ENCODE data around the gene SRGAP1. TPM values are rescaled to one million over a fixed set of nuclear protein-coding genes. Genes with fewer than 3 reads are reported as not detected.

SRGAP1 gene
- polyA plus RNA-seq, 1 donor (not counting 4 experiments of a cell fraction or from before 2014, with no cell fraction given): 4.5 TPM

DNA sequence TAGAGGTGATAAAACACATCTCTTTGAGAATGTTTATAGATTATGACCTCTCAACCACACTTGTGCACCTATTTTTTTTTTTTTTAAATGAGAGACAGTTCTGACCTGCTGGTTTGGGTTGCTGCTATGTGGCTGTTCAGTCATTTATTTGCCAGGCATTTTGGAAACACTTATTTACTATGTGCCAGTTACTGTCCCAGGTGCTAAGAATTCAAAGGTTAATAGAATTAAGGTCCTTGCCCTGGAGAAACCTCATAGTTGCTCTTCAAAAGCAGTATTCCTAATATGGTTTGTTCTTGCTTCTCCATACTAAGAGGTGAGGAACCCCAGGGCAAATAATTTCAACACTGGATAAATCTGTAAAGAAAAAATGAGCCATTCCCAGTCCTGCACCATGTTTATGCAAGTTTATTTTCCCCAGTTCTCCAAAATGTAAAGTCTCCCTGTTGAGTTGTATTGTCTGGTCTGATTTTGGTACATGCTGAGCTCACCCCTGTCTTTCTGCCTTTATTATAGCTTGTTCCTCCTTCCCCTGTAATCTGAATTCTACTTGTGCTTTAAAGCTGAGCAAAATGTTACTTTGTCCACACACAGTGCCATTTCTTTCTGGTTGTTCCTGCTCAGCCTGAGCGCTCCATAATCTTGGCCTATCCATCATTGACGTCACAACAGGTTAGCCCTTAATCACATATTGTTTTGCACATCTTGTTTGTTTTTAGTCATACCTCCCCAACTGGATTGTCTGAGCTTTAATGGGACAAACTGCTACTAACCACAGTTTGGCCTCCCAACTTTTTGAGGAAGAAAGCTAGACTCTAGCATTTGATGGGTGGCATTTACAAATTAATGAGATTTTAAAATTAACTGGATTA lies 56.7 kb downstream of the SRGAP1 start:
- FAIRE-seq (no peak), DNase-seq (ENCODE audit: low read depth, low spot score) (no peak)
- Histone ChIP-seq H3K4me3 (ENCODE audit: control insufficient read depth in 2 of 3, extremely low read depth in 1 of 3, insufficient read depth in 2 of 3, low read depth in 1 of 3, low read length in 3 of 3) (no peak overlapping the region), H3K79me2 (ENCODE audit: control insufficient read depth, insufficient read depth, low read length) (peaks cover 51% of the 10 kb centered on the region), H3K9ac (ENCODE audit: control insufficient read depth, extremely low read depth, insufficient read depth, low read length) (no peak overlapping the region), H3K4me2 (ENCODE audit: control insufficient read depth, extremely low read depth, insufficient read depth, low read depth, low read length) (no peak overlapping the region), H3K9me1 (ENCODE audit: control insufficient read depth, extremely low read depth, insufficient read depth, low read length) (no peaks in the 10 kb centered on the region), H4K20me1 (ENCODE audit: control insufficient read depth, extremely low read depth, insufficient read depth, low read length) (no peaks in the 10 kb centered on the region), H2AFZ (ENCODE audit: control insufficient read depth, low read length) (no peak overlapping the region), H3K9me3 (ENCODE audit: control insufficient read depth, low read depth, low read length) (no peaks in the 10 kb centered on the region), H3K36me3 (ENCODE audit: control insufficient read depth in 2 of 2, extremely low read depth in 1 of 2, insufficient read depth in 2 of 2, low read length in 2 of 2) (no peaks in the 10 kb centered on the region), H3K27ac (ENCODE audit: control insufficient read depth, insufficient read depth, low read length) (no peak overlapping the region), H3K4me1 (ENCODE audit: control insufficient read depth, extremely low read depth, insufficient read depth, low read length) (peaks cover 10% of the 10 kb centered on the region), H3K27me3 (ENCODE audit: control insufficient read depth, extremely low read depth, insufficient read depth, low read length) (no peaks in the 10 kb centered on the region)
- TF ChIP-seq, protein P1, sequence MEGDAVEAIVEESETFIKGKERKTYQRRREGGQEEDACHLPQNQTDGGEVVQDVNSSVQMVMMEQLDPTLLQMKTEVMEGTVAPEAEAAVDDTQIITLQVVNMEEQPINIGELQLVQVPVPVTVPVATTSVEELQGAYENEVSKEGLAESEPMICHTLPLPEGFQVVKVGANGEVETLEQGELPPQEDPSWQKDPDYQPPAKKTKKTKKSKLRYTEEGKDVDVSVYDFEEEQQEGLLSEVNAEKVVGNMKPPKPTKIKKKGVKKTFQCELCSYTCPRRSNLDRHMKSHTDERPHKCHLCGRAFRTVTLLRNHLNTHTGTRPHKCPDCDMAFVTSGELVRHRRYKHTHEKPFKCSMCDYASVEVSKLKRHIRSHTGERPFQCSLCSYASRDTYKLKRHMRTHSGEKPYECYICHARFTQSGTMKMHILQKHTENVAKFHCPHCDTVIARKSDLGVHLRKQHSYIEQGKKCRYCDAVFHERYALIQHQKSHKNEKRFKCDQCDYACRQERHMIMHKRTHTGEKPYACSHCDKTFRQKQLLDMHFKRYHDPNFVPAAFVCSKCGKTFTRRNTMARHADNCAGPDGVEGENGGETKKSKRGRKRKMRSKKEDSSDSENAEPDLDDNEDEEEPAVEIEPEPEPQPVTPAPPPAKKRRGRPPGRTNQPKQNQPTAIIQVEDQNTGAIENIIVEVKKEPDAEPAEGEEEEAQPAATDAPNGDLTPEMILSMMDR (optimal IDR thresholded peaks at IDR 0.05 in 1 of 3, IDR thresholded peaks at IDR 0.05 in 1 of 3, conservative IDR thresholded peaks at IDR 0.05 in 1 of 3; ENCODE audit: extremely low read depth in 1 of 3, insufficient read depth in 2 of 3, low read length in 3 of 3): no peak
- no peak for TF ChIP-seq EZH2 (IDR thresholded peaks at IDR 0.05; ENCODE audit: low read length)
- dilution Hi-C loops (cut with MboI; ENCODE audit: extremely low pct_ligation_motif_present, low sequenced_read_pairs): no loop called here

DNA sequence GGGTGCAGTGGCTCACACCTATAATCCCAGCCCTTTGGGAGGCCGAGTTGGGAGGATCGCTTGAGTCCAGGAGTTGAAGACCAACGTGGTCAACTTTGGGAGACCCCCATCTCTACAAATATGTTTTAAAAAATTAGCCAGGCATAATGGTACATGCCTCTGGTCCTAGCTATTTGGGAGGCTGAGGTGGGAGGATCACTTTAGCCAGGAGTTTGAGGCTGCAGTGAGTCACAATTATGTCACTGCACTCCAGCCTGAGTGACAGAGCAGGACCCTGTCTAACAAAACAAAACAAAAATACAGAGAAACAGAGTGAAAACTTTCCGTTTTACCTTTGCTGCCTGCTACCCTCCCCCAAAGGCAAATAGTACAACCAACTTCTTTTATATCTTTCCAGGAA lies 60.2 kb downstream of the SRGAP1 start:
- no peak for DNase-seq (ENCODE audit: low read depth, low spot score)

More for the DNA sequence above, 60.2 kb downstream of the SRGAP1 start:
- Histone ChIP-seq H3K9ac (ENCODE audit: control insufficient read depth, extremely low read depth, insufficient read depth, low read length) (no peak overlapping the region), H2AFZ (ENCODE audit: control insufficient read depth, low read length) (no peak overlapping the region), H3K4me2 (ENCODE audit: control insufficient read depth, extremely low read depth, insufficient read depth, low read depth, low read length) (peak overlapping the region; percentile 22), H3K79me2 (ENCODE audit: control insufficient read depth, insufficient read depth, low read length) (peaks cover 60% of the 10 kb centered on the region), H3K4me1 (ENCODE audit: control insufficient read depth, extremely low read depth, insufficient read depth, low read length) (peaks cover 13% of the 10 kb centered on the region), H3K4me3 (ENCODE audit: control insufficient read depth in 2 of 3, extremely low read depth in 1 of 3, insufficient read depth in 2 of 3, low read depth in 1 of 3, low read length in 3 of 3) (no peak overlapping the region), H4K20me1 (ENCODE audit: control insufficient read depth, extremely low read depth, insufficient read depth, low read length) (no peaks in the 10 kb centered on the region), H3K9me3 (ENCODE audit: control insufficient read depth, low read depth, low read length) (no peaks in the 10 kb centered on the region), H3K27me3 (ENCODE audit: control insufficient read depth, extremely low read depth, insufficient read depth, low read length) (no peaks in the 10 kb centered on the region), H3K36me3 (ENCODE audit: control insufficient read depth in 2 of 2, extremely low read depth in 1 of 2, insufficient read depth in 2 of 2, low read length in 2 of 2) (no peaks in the 10 kb centered on the region), H3K27ac (ENCODE audit: control insufficient read depth, insufficient read depth, low read length) (no peak overlapping the region), H3K9me1 (ENCODE audit: control insufficient read depth, extremely low read depth, insufficient read depth, low read length) (no peaks in the 10 kb centered on the region)
- FAIRE-seq: no peak
- TF ChIP-seq EZH2 (IDR thresholded peaks at IDR 0.05; ENCODE audit: low read length): no peak
- TF ChIP-seq, protein P1 (optimal IDR thresholded peaks at IDR 0.05 in 1 of 3, IDR thresholded peaks at IDR 0.05 in 1 of 3, conservative IDR thresholded peaks at IDR 0.05 in 1 of 3; ENCODE audit: extremely low read depth in 1 of 3, insufficient read depth in 2 of 3, low read length in 3 of 3): no peak
- dilution Hi-C loops (cut with MboI; ENCODE audit: extremely low pct_ligation_motif_present, low sequenced_read_pairs): no loop called here
